HG03159 (cell line): ENCODE measurements around the gene EIF5AL1.
"Not testable (repeated sequence)": the region's sequence is repeated elsewhere in the genome, so short reads cannot be mapped to it uniquely, and the experiment has no call there.

ENCODE experiments used
- ATAC-seq: cut with Tn5 transposase; IDR thresholded peaks from one replicate; pipeline ENCODE4 v1.9.1; 2021; ENCODE audit warnings: mild to moderate bottlenecking, moderate library complexity; ENCODE audit not compliant: unreplicated experiment

The EIF5AL1 gene

DNA sequence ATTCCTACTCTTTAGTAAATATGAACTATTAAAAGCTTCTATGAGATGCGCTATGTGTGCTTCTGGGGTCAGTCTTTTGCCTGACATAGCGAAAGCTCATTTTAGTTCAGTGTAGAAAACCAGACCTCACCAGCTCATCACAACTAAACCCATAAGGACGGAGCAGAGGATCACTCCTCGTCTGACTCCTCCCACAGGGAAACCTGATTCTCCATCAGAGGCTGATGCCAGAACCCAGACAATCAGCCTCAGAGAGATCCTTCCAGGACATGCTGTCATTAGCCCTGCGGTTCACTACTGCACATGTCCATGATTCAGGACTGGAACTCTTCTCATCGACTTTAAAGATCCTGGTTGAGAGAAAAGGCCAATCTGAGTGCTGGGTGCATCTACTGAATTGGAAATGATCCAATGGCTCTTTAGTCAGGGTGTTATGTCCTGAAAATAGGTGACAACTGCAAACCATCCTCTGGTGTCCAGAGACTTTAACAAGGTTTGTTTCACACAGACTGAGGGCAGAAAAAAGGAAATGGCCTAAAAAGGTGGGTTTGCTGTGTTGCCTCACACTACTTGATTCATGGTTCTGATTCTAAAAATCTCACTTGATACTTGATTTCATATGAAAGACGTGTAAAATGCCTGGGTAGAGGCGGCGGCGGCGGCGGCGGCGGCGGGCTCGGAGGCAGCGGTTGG, at the start of gene EIF5AL1:
Gene EIF5AL1 (plus strand): TSS at position 643 of the 693 bp plus-strand sequence. CDS start 117 bp downstream, outside the sequence.
- not testable (repeated sequence) for ATAC-seq

DNA sequence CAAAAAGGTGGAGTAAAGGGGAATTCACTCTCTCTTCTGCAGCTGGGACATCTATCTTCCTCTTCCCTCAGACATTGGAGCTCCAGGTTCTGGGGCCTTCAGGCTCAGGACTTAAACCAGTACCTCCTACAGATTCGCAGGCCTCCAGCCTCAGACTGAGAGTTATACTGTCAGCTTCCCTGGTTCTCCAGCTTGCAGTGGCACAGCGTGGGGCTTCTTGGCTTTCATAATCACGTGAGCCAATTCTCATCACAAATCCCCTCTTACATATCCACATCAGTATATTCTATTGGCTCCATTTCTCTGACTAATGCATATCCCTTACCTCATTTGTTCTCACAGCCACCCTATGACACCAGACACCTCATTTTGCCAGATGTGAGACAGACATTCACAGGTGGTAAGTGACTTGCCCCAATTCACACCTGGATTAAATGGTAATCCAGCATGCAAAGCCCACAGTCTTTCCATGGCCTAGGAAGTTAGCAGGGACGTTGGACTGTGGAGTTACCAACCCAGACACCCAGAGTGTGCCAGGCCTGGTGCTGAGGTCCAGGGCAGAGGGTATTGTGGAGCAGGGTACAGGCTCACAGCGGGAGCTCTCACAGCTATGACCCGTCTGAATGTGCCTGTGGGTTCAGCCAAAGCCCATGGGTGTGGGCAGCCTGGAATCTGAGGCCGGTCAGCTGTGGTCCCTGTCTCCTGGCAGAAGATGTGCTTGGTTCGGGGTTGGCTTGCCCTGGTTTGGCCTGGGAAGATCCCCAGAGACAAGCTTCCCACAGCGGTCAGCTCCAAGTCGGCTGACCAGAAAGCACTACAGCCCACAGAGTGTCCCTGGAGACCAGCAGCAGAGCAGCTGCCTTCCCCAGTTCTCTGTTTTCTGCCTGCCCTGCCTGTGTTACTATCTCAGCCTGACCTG, 48.5 kb upstream of the EIF5AL1 start:
- ATAC-seq = no peak

GRCh38 chr10:79465341-79465740, 47.0 kb upstream of the EIF5AL1 start:
- no peak for ATAC-seq

GRCh38 chr10:79468015-79468560, 44.2 kb upstream of the EIF5AL1 start:
- no peak for ATAC-seq

DNA sequence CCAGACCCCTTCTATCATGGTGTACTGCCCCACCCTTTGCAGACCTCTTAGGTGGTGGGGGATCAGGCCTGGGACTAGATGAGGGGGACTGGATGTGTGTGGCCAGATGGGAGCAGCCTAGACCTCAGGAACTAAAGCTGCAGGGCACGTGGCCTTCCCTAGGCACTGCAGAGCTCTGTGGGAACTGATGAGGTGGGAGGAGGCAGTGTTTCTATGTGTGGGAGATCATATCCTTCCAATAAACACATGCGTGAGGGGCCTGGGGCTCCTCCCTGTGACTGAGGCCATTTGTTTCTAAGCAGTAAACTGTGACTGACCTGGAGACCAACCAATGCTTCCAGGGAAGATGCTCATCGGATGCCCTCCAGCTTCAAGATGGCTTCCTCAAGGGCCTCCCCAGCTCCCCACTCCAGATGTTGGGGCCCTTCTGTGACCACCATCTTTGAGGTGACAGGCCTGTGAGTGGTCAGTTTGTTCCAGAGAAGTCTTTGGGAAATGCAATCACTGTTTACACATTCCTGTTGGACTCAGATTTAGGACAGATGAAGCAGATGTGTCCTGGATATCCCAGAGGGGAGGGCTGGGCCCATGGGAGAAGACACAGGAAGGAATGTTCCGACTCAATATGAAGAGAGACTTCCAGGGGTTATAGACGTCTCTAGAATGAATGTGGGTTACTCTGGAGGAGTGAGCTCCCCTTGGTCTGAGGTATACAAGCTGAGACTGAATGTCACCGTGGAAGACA, 43.3 kb upstream of the EIF5AL1 start:
- ATAC-seq = no peak

DNA sequence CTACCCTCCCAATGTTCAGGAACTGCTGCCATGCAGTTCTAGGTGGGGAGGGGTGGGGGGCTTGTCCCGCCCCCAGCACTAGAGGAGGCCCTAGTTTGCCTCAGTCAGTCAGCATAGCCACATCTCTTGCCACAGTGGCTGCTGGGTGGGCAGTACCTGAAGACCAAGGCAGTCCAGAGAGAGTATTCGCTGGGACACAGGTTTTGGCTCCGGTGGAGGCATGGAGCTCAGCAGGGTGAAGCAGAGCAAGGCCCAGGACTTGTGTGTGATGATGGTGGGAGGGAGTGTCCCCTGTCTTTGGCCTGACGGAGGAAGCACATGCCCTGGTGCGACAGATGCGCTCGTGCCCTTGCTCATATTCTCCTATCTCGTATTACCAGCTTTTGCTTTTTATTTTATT, 42.2 kb upstream of the EIF5AL1 start:
- no peak for ATAC-seq

DNA sequence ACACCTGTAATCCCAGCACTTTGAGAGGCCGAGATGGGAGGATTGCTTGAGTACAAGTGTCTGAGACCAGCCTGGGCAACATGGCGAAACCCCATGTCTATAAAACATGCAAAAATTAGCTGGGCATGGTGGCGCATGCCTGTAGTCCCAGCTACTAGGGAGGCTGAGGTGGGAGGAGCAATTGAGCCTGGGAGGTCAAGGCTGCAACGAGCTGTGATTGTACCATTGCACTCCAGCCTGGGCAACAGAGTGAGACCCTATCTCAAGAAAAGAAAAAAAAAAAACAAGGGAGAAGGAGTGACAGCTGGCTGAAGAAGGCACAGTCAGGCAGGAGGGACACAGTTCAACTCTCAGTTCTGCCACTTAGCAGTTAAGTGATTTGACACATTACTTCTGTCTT, 40.6 kb upstream of the EIF5AL1 start:
- ATAC-seq = no peak

DNA sequence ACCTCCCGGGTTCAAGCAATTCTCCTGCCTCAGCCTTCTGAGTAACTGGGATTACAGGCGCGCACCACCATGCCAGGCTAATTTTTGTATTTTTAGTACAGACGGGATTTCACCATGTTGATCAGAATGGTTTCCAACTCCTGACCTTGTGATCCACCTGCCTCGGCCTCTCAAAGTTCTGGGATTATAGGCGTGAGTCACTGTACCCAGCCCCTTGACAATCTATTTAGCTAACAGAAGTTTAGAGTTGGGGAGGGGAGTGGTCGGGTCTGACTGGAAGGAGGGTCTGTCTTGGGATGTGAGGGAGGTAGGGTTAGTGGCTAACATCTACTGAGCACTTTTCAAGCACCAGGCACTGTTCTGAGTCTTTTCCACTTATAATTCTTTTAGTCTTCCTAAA, 39.9 kb upstream of the EIF5AL1 start:
- ATAC-seq = no peak

DNA sequence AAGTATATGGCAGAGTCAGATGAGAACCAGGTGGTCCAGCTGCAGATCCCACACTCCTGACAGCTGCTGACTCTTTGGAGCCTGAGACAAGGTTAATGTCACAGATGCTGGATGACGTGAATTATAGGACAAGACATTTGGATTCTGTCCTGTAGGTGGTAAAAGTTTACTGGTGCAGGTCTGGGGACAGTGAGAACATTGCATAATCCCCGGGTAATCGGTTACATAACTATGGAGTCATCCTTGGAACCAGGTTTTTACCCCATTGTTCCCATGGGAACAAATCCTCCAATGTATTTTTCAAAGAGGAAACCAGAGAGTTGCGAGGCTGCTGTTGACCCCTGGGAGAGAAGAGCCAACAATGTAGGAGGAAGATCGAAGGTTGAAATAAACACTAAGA, 39.4 kb upstream of the EIF5AL1 start:
- ATAC-seq = no peak

DNA sequence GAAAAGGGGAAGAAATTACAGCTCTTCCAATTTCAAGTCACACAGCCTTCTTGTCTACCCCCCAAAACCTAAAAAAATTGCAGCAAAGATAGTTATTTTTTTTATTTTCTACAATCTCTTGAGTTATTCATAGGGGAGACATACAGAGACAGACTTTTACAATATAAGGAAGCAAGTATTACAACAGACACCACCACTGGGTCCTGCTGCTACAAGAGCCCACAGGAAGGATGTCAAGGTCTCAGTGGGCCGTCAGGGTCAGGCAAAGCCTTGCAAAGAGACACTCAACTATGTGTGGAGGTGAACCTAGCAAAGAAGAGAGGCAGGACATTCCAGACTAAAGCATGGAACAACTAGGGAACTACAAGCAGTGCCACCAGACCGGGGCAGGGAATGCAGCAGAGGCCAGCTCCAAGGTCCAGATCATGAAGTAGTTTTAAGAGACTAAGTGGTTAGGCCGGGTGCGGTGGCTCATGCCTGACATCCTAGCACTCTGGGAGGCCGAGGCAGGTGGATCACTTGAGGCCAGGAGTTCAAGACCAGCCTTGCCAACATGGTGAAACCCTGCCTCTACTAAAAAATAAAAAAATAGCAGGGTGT, 38.7 kb upstream of the EIF5AL1 start:
- no peak for ATAC-seq

GRCh38 chr10:79475119-79475653, 37.1 kb upstream of the EIF5AL1 start:
- no peak for ATAC-seq

DNA sequence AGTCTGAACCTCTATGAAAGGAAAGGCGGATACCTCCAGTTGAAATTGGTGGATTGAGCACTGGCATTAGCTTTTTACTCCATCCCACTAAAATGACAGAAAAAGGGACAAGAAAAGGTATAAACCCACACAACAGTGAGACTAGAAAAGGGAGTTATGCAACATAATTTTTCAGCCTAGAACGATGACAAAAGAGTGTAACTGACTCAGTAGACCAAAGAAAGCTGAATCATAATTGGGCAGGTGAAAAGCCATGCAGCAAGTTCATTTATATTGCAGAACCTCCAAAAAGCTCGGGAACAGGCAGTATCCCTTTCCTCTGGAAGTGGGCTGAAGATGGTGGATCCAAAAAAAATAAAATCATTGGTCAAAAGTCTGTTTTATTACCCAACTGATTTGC, 36.5 kb upstream of the EIF5AL1 start:
- ATAC-seq = no peak

DNA sequence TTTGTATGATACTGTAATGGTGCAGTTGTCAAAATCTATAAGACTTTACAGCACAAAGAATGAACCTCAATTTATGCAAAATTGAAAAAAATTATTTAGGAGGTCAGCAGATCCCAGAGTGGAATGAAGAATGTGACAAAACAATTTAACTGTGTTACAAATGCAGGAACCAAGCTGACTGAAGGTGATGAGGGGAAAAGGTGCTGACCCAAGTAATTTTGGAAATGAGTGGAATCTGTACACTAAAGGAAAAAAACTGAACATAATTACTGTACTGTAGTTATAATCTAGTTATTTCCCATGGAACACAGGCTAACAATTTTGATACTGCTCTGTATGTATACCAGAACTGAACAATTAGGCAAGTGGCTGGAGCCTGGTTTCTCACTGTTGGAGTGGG, 35.7 kb upstream of the EIF5AL1 start:
- no peak for ATAC-seq

DNA sequence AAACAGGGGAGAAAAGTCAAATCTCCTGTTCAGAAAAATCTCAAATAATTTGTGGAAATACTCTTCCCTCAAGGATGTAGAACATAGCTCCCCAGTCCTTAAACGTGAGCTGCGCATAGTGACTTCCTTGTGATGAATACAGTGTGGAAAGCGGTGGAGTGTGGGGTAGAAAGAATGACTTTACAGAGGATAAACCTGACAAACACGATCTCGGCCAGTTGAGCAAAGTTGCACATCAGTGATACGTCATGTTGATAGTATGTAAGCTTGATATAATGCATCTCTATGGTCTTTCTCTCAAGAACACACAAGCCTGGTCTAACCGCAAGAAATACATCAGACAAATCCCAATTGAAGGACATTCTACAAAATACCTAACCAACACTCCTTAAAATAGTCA, 34.9 kb upstream of the EIF5AL1 start:
- no peak for ATAC-seq

DNA sequence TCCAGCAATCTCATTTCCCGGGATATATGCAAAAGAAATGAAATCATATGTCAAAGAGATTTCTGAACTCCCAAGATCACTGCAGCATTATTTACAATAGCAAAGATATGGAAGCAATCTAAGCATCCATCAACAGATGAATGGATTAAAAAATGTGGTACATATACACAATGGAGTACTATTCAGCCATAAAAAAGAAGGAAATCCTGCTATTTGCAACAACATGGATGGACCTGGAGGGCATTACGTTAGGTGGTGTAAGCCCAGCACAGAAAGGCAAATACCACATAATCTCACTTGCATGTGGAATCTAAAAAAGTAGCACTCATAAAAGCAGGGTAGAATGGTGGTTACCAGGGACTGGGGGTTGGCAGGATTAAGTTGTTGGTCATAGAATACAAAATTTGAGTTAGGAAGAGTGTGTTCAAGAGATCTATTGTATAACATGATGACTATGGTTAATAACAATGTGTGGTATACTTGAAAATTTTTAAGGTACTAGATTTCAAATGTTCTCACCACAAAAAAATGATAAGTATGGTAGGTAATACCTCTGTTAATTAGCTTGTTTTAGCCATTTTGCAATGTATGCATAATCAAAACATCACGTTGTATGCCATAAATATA, 32.9 kb upstream of the EIF5AL1 start:
- no peak for ATAC-seq

DNA sequence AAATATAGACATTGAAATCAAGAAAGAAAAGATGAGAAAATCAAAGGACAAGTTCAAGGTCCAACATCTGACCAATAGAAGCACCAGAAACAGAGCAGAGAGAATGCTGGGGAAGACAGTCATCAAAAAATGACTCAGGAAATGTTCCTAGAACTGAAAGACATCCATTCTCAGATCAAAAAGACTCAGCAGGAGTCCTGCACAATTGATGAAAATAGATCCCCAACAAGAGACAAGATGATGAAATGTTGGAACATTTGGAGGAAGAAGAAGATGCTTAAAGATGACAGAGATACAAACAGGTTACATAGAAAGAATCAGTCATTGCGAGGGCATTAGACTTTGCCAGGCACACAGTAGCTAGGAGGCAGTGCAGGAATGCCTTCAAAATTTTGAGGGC, 30.0 kb upstream of the EIF5AL1 start:
- no peak for ATAC-seq

DNA sequence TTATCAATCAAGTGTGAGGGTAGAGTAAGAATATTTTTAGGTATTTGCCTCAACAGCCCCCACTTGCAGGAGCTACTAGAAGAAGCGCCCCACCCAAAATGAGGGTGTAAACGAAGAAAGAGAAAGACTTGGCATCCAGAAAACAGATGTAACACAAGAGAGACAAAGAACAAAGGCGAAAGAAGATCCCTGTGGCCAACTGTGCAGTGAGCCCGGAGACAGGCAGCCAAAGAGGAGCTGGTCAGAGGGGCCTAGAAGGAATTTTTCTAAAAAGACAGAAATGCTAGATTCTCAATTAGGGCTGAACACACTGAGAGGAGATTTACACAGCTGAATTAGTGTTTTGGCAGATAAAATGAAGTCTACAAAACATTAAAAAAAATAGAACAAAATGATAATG, 29.6 kb upstream of the EIF5AL1 start:
- ATAC-seq = no peak

GRCh38 chr10:79483299-79483698, 29.0 kb upstream of the EIF5AL1 start:
- no peak for ATAC-seq

GRCh38 chr10:79483948-79484347, 28.4 kb upstream of the EIF5AL1 start:
- no peak for ATAC-seq

DNA sequence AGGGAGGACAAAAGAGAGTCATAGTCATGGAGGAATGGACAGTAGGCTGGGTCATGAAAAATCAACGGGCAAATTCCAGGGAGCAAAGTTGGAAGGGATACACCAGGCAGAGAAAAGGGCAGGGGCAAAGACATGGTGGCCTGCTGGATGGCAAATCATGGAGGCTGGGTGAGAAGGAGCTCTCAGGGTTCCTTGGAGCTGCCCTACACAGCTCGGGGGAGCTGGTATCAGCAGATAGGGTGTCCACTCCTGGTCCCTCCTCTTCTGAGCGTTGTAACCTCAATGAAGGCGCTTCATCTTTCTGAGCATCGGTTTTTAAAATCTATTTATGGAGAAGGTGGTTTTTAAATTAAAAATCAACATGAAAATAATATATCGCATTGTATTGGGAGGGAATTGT, 27.9 kb upstream of the EIF5AL1 start:
- ATAC-seq = no peak
